ENCODE results near the gene GNB4.

Gene GNB4

DNA sequence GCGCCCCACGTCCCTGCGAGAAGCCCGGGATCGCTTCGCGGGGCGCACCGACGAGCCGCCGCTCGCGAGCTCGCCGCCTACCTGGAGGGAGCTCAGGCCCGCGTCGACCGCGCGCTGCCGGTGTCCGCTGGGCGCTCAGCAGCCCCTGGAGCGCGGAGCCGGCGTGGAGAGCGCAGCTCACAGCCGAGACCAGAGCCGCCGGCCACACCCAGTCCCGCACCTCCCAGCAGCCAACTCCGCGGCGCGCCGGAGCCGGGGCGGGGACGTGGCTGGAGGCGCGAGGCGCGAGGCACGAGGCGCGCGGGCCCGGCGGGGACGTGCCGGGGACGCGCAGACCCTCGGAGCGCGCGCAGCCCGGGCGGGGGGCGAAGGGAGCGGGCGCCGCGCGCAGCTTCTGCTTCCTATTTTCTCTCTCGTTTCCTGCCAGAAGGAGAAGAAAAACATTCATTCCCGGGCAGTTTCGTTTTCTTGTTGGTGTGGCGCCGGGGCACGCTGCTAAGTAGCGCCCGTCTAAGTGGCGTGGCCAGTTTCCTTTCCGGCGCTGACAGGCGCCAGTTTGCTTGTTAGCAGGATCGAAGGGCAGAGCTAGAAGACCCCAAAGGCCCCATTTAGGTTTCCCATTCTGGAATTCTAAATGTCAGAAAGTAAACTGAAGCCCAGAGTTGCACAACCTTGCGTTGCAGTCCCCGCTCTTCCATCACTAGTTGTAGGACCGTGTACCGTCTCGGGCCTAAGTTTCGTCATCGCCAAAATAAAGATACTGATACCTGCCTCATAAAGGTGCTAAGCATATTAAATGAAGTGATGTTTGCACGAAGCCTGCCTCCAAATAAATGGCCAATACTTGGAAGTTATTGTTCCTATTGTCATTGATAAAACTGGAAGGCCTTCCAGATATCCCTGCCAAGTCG lies at the start of gene GNB4:
Gene GNB4, minus strand, starts transcription at position 206 of the 911 bp plus-strand sequence. CDS start 25,270 bp downstream, outside the sequence.
- Histone ChIP-seq H3K4me3 (ENCODE audit: low read depth, low read length) (peak within 1 kb of the TSS; percentile 63), H3K4me1 (no peaks in the 10 kb centered on the region), H3K27ac (peak within 1 kb of the TSS; percentile 43), H3K79me2 (no peaks in the 10 kb centered on the region), H3K9ac (no peak within 1 kb of the TSS), H3K36me3 (ENCODE audit: control insufficient read depth, insufficient read depth, low read length) (no peaks in the 10 kb centered on the region), H2AFZ (peak within 1 kb of the TSS; percentile 76), H3K4me2 (ENCODE audit: low read length) (peak within 1 kb of the TSS; percentile 92), H3K27me3 (ENCODE audit: control insufficient read depth, insufficient read depth, low read length) (no peaks in the 10 kb centered on the region), H3K9me3 (ENCODE audit: control insufficient read depth, low read length) (no peaks in the 10 kb centered on the region)
- TF ChIP-seq, protein P1, sequence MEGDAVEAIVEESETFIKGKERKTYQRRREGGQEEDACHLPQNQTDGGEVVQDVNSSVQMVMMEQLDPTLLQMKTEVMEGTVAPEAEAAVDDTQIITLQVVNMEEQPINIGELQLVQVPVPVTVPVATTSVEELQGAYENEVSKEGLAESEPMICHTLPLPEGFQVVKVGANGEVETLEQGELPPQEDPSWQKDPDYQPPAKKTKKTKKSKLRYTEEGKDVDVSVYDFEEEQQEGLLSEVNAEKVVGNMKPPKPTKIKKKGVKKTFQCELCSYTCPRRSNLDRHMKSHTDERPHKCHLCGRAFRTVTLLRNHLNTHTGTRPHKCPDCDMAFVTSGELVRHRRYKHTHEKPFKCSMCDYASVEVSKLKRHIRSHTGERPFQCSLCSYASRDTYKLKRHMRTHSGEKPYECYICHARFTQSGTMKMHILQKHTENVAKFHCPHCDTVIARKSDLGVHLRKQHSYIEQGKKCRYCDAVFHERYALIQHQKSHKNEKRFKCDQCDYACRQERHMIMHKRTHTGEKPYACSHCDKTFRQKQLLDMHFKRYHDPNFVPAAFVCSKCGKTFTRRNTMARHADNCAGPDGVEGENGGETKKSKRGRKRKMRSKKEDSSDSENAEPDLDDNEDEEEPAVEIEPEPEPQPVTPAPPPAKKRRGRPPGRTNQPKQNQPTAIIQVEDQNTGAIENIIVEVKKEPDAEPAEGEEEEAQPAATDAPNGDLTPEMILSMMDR (IDR thresholded peaks at IDR 0.05): no peak

DNA sequence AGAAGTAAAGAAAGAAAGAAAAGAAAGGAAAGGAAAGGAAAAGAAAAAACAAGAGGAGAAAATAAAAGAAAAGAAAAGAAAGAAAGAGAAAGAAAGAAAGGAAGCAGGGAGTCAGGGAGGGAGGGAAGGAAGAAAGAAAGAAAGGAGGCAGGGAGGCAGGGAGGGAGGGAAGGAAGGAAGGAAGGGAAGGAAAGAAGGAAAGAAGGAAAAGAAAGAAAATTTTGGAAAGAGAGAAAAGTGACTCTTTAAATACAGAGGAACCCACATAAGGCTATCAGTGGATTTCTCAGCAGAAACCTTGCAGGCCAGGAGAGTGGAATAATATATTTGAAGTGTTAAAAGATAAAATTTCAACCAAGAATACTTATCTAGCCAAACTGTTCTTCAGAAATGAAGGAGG lies 44.2 kb upstream of the GNB4 start:
- no peaks in the 10 kb centered on the region for H3K4me1 ChIP-seq
- H3K9ac ChIP-seq: no peak overlapping the region
- H3K4me2 ChIP-seq (ENCODE audit: low read length): no peak overlapping the region
- TF ChIP-seq, protein P1 (IDR thresholded peaks at IDR 0.05): no peak
- H2AFZ ChIP-seq: no peak overlapping the region
- no peaks in the 10 kb centered on the region for H3K36me3 ChIP-seq (ENCODE audit: control insufficient read depth, insufficient read depth, low read length)
- no peak overlapping the region for H3K27ac ChIP-seq
- H3K27me3 ChIP-seq (ENCODE audit: control insufficient read depth, insufficient read depth, low read length): no peaks in the 10 kb centered on the region
- no peaks in the 10 kb centered on the region for H3K79me2 ChIP-seq
- H3K9me3 ChIP-seq (ENCODE audit: control insufficient read depth, low read length): no peaks in the 10 kb centered on the region
- H3K4me3 ChIP-seq (ENCODE audit: low read depth, low read length): no peak overlapping the region

DNA sequence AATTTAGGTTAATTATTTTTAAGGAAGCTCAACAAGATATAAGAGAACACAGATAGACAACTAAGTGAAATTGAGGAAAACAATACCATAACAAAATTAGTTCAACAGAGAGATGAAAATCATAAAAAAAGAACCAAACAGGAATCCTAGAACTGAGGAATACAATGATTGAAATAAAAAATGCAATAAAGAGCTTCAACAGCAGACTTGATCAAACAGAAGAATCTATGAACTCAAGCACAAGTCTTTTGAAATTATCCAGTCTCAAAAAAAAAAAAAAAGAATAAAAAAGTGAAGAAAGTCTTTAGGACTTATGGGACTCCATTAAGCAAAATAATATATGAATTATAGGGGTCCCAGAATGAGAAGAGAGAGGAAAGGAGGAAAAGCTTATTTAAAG lies 42.0 kb upstream of the GNB4 start:
- no peak overlapping the region for H3K27ac ChIP-seq
- H3K4me2 ChIP-seq (ENCODE audit: low read length): no peak overlapping the region
- H3K9me3 ChIP-seq (ENCODE audit: control insufficient read depth, low read length): no peaks in the 10 kb centered on the region
- H2AFZ ChIP-seq: no peak overlapping the region
- H3K27me3 ChIP-seq (ENCODE audit: control insufficient read depth, insufficient read depth, low read length): no peaks in the 10 kb centered on the region
- TF ChIP-seq, protein P1 (IDR thresholded peaks at IDR 0.05): no peak
- no peaks in the 10 kb centered on the region for H3K4me1 ChIP-seq
- H3K79me2 ChIP-seq: no peaks in the 10 kb centered on the region
- H3K9ac ChIP-seq: no peak overlapping the region
- no peak overlapping the region for H3K4me3 ChIP-seq (ENCODE audit: low read depth, low read length)
- H3K36me3 ChIP-seq (ENCODE audit: control insufficient read depth, insufficient read depth, low read length): no peaks in the 10 kb centered on the region

DNA sequence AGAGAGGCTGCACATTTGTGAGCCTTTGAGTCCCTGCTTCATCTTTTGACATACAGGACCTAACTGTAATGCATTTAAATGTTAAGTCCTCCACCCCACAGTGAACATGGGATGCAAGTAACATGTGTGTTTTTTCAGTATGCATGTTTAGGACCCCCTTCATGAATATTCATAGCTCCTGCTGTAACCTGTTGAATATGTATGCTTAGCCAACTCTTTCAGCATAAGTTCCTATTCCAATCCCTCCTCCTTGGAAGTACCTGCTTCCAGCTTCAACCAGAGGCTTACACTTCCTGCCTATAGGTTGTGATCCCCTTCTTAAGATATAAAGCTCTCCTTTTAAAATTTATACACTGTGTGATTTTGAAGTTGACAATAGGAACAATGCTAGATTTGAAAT lies 36.9 kb upstream of the GNB4 start:
- Histone ChIP-seq H3K79me2 (no peaks in the 10 kb centered on the region), H3K9me3 (ENCODE audit: control insufficient read depth, low read length) (no peaks in the 10 kb centered on the region), H2AFZ (no peak overlapping the region), H3K36me3 (ENCODE audit: control insufficient read depth, insufficient read depth, low read length) (no peaks in the 10 kb centered on the region), H3K27ac (no peak overlapping the region), H3K9ac (no peak overlapping the region), H3K4me3 (ENCODE audit: low read depth, low read length) (no peak overlapping the region), H3K4me2 (ENCODE audit: low read length) (no peak overlapping the region), H3K4me1 (no peaks in the 10 kb centered on the region), H3K27me3 (ENCODE audit: control insufficient read depth, insufficient read depth, low read length) (no peaks in the 10 kb centered on the region)
- TF ChIP-seq, protein P1 (IDR thresholded peaks at IDR 0.05): no peak
